ENCODE results near the gene SPR. TPM values are rescaled to one million over a fixed set of nuclear protein-coding genes. Genes with fewer than 3 reads are reported as not detected.

Gene SPR
- total and polyA plus RNA-seq, 2 of the 13 experiments (the other 11 are each of a cell fraction or from before 2014, with no cell fraction given), result 34.0 to 96.0 TPM

- Histone ChIP-seq H3K9ac (ENCODE audit: insufficient read depth, low read depth, low read length) (no peak overlapping the region), H3K27ac (ENCODE audit: extremely low read length, insufficient read depth, low read length) (no peak overlapping the region), H3K4me1 (ENCODE audit: insufficient read depth, low read length) (peaks cover 23% of the 10 kb centered on the region), H4K20me1 (ENCODE audit: insufficient read depth, low read length) (no peaks in the 10 kb centered on the region; the same call in 1 of the 2 replicates), H3K27me3 (ENCODE audit: control insufficient read depth in 1 of 2, insufficient read depth in 2 of 2, low read length in 2 of 2) (peaks cover 4 to 91% of the 10 kb centered on the region in 2 experiments; a peak in 4 of 5 replicates), H3K9me3 (ENCODE audit: low read length) (no peaks in the 10 kb centered on the region), H3K79me2 (ENCODE audit: insufficient read depth, low read length) (no peaks in the 10 kb centered on the region), H3K36me3 (replicated peaks in 1 of 2; ENCODE audit: control insufficient read depth in 1 of 2, insufficient read depth in 2 of 2, low read length in 2 of 2) (no peaks in the 10 kb centered on the region), H3K4me2 (ENCODE audit: low read depth, low read length) (no peak overlapping the region), H2AFZ (ENCODE audit: low read length) (no peak overlapping the region), H3K4me3 (replicated peaks in 1 of 3; ENCODE audit: insufficient read depth in 1 of 3, low read depth in 2 of 3, low read length in 3 of 3) (no peak overlapping the region)
- BruUV-seq (replicated peaks), result no TSS peak
- WGBS (ENCODE audit: low lambda C conversion rate), result 61% methylated on average over 15 of the region's 15 CpGs
- in situ Hi-C loops (cut with HindIII; ENCODE audit: extremely low pct_ligation_motif_present, low pct_unique_long_range_greater_than_20kb) (no loop called here), intact Hi-C loops (cut with micrococcal nuclease; ENCODE audit: unreplicated experiment) (no loop called here)
- TF ChIP-seq SCMH1 (CRISPR knock-in tag; IDR thresholded peaks at IDR 0.05; ENCODE audit: borderline replicate concordance), result no peak
- TF ChIP-seq NAIF1 (CRISPR knock-in tag; IDR thresholded peaks at IDR 0.05; ENCODE audit: borderline replicate concordance), result no peak
- TF ChIP-seq RFXAP (CRISPR knock-in tag; IDR thresholded peaks at IDR 0.05; ENCODE audit: borderline replicate concordance), result no peak
- POLR2A ChIA-PET, result no interaction called here
- CTCF ChIA-PET (ENCODE audit: low intra/inter-chr PET ratio, low total read pairs), result no interaction called here
- ATAC-seq (no peak), FAIRE-seq (no peak), DNase-seq (ENCODE audit: low spot score) (no peak)
Measured at GRCh38 chr2:72921088-72921851, 34.1 kb downstream of the SPR start.

- TF ChIP-seq ZFAT (CRISPR knock-in tag; conservative IDR thresholded peaks at IDR 0.05), result no peak
- CTCF ChIA-PET (ENCODE audit: low intra/inter-chr PET ratio, low total read pairs), result no interaction called here
- Histone ChIP-seq H3K4me1 (ENCODE audit: insufficient read depth, low read length) (peaks cover 17% of the 10 kb centered on the region), H2AFZ (ENCODE audit: low read length) (no peak overlapping the region), H3K4me2 (ENCODE audit: low read depth, low read length) (no peak overlapping the region), H3K27me3 (ENCODE audit: control insufficient read depth in 1 of 2, insufficient read depth in 2 of 2, low read length in 2 of 2) (peaks cover 3 to 91% of the 10 kb centered on the region in 2 experiments; a peak in 4 of 5 replicates), H4K20me1 (ENCODE audit: insufficient read depth, low read length) (no peaks in the 10 kb centered on the region; the same call in 1 of the 2 replicates), H3K9ac (ENCODE audit: insufficient read depth, low read depth, low read length) (no peak overlapping the region), H3K36me3 (replicated peaks in 1 of 2; ENCODE audit: control insufficient read depth in 1 of 2, insufficient read depth in 2 of 2, low read length in 2 of 2) (no peaks in the 10 kb centered on the region), H3K27ac (ENCODE audit: extremely low read length, insufficient read depth, low read length) (no peak overlapping the region), H3K4me3 (replicated peaks in 1 of 3; ENCODE audit: insufficient read depth in 1 of 3, low read depth in 2 of 3, low read length in 3 of 3) (no peak overlapping the region), H3K9me3 (ENCODE audit: low read length) (no peaks in the 10 kb centered on the region), H3K79me2 (ENCODE audit: insufficient read depth, low read length) (no peaks in the 10 kb centered on the region)
- FAIRE-seq (no peak), DNase-seq (ENCODE audit: low spot score) (no peak), ATAC-seq (no peak)
- WGBS (ENCODE audit: low lambda C conversion rate), result 38% methylated on average over 1 of the region's 1 CpG
- in situ Hi-C loops (cut with HindIII; ENCODE audit: extremely low pct_ligation_motif_present, low pct_unique_long_range_greater_than_20kb) (no loop called here), intact Hi-C loops (cut with micrococcal nuclease; ENCODE audit: unreplicated experiment) (no loop called here)
- no TSS peak for BruUV-seq (replicated peaks)
- POLR2A ChIA-PET, result no interaction called here
Measured at GRCh38 chr2:72921853-72922252, 34.6 kb downstream of the SPR start.
